Neural progenitor cell (in vitro differentiated cells): ENCODE measurements around the gene USP36.

Experiments
- EZH2 ChIP-seq: fragments of 200-600 bp; sonication (generic); IDR thresholded peaks from 2 replicates; pipeline ENCODE4 v1.6.1; 2017; ENCODE audit warnings: antibody characterized with exemption, mild to moderate bottlenecking, moderate library complexity
- EZH2phosphoT487 ChIP-seq: fragments of 200-600 bp; sonication (generic); IDR thresholded peaks from 2 replicates; pipeline ENCODE4 v1.6.1; 2017; ENCODE audit warnings: antibody characterized with exemption
- TF ChIP-seq, protein P1 (sequence below): fragments of 200-600 bp; sonication (generic); IDR thresholded peaks from 2 replicates; pipeline ENCODE4 v1.5.1; 2017; ENCODE audit warnings: antibody characterized with exemption, mild to moderate bottlenecking

DNA sequence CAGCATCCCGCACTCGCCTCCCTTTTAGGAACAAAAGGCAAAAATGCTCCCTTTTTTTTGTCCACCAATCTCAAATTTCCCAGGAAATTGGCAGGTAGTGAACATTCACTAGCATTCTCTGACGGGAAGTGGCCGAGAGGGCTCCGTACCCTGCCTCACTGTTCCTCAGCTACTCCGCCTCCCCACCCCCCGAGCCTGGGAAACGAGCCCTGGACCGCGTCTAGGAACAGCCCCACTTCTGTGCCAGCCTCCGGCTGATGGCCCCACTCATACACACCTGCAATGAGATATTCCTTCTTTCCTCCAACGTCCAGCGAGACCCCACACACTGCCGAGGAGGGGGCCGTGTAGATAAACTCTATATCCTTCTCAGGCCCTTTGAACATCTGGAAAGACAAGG, 30.0 kb upstream of the USP36 start:
- TF ChIP-seq, protein P1, sequence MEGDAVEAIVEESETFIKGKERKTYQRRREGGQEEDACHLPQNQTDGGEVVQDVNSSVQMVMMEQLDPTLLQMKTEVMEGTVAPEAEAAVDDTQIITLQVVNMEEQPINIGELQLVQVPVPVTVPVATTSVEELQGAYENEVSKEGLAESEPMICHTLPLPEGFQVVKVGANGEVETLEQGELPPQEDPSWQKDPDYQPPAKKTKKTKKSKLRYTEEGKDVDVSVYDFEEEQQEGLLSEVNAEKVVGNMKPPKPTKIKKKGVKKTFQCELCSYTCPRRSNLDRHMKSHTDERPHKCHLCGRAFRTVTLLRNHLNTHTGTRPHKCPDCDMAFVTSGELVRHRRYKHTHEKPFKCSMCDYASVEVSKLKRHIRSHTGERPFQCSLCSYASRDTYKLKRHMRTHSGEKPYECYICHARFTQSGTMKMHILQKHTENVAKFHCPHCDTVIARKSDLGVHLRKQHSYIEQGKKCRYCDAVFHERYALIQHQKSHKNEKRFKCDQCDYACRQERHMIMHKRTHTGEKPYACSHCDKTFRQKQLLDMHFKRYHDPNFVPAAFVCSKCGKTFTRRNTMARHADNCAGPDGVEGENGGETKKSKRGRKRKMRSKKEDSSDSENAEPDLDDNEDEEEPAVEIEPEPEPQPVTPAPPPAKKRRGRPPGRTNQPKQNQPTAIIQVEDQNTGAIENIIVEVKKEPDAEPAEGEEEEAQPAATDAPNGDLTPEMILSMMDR = no peak
- TF ChIP-seq EZH2 (no peak), EZH2phosphoT487 (no peak)
